ENCODE data around the gene ST6GALNAC6. TPM values are rescaled to one million over a fixed set of nuclear protein-coding genes. Genes with fewer than 3 reads are reported as not detected.
"Not testable (repeated sequence)": the region's sequence is repeated elsewhere in the genome, so short reads cannot be mapped to it uniquely, and the experiment has no call there.

ST6GALNAC6 gene
- total RNA-seq, 1 donor = 47.9 TPM

DNA sequence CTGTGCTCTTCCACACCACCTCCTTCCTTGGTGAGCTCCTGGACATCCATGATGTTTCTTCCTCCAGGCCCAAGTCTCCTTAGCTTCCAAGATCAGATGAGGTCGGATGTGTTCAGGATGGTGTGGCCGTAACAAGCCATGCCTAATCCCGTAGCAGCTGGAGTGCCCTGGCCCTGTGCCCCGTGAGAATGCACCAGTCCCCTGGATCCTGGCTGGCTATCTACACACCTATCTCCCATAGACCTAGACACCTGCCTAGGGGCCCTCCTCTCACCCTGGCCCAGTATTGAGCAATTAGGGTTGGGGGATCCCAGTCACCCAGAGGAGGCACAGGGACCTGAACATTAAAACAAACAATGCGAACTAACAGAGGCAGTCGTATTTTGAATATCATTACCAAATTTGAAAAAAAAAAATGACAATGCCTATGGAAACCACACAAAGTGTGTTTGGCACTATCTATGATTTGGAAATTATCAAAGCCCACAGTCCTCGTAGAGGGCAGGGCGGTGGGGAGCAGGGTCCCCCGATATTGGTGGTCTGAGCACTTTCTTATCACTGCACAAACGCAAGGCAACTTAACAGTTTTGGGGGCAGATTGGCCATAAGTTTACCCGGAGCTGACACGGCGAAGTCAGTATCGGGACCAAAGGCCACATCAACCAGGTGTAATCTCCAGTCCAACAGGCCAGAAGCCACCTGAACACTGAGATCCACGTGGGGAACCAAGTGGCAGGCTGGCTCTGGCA is 58.1 kb downstream of the ST6GALNAC6 start:
- DNase-seq (ENCODE audit: low read depth in 2 of 3, low spot score in 2 of 3) = no peak

DNA sequence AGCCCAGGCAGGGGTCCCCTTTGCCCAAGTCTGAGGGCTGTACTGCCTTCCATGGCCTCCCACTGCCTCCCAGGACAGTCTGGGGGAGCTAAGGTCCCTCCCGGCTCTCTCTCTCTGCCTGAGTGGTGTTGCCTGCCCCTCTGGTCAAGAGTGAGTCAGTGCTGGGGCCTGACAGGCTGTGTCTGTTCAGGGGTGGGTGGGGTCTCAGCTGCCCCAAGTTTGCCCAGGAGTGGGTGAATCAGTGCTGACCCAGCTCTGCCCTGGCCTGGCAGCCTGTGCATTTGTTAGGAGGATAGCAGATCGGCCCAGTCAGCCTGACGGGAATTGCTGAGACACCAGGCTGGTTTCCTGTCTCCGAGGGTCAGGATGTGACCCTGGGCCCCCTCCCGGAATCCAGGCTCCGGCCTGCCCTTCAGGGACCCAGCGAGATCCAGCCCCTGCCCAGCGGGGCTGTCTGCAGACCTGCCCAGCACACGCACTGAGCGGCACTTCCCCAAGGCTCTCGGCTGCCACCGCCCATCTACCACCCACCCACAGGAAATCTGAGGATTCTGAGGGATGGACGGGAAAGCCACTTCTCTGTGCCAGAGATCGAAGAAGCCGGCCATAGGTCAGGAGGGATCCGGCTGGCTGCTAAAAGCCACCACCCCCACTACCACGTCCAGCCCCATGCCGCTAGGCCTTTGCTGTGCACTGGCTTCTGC is 60.9 kb downstream of the ST6GALNAC6 start:
- DNase-seq (ENCODE audit: low read depth in 2 of 3, low spot score in 2 of 3) = no peak

DNA sequence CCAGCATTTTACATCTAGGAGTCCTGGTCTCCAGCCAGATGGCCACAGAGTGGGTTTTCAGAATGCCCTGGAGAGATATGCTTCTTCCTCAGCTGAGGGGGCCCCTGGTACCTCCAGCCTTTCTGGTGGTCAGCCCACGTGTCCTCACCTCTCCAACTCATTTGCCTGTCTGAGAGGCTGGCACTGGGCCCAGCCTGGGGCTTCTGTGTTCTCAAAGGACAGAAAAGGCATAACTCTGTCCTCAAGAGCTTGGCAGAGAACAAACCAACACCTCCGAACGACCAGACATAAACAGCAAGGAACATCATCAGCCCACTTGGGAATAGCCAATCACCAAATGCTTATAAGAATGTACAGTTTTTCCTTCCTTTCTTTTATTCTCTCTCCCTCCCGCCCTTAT is 62.1 kb downstream of the ST6GALNAC6 start:
- DNase-seq (ENCODE audit: low read depth in 2 of 3, low spot score in 2 of 3) = peak in 2 of 3 donors; percentile 29 to 58

DNA sequence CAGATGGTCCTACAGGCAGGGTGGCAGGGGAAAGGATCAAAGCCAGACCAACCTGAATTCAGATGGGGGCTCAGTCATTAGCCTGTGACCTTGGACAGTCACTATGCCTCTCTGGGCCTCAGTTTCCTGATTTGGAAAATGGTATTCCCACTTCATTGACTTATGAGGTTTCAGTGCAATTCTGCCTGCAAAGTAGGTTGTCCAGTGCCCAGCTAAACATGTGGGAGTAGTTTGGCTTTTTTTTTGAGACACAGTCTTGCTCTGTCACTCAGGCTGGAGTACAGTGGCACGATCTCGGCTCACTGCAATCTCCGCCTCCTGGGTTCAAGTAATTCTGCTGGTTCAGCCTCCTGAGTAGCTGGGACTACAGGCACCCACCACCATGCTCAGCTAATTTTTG is 62.8 kb downstream of the ST6GALNAC6 start:
- not testable (repeated sequence) for DNase-seq (ENCODE audit: low read depth in 2 of 3, low spot score in 2 of 3)

DNA sequence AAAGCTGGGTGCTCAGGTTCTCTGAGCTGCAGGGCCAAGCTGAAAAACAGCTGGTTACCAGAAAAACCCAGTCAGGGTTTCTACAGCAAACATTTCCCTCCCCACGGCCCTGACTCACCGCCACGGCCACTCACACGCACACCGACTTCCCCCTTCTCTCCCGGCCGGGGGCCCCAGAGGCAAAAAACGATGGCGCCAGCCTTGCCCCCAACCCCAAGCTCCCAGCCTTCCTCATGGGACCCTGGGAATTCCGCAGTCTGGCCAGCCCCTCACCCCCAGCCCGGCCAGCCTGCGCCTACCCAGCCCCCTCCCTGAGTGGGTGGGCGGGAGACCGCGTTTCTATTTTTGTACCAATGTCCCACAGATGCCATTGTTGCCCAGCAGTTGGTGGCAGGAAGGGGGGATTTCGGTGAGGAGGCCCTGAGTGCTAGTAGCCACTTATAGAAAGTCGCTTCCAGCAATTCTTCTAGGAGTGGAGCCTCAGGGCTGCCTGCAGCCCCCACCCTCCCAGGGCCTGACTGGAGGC is 63.3 kb downstream of the ST6GALNAC6 start:
- DNase-seq (ENCODE audit: low read depth in 2 of 3, low spot score in 2 of 3) = peak in 2 of 3 donors; percentile 83 to 87

Small RNA genes within 50 kb of the gene (small RNA-seq; reads per million reads assigned to genes)
- gene MIR4672 = not detected
- gene RNA5SP296 = not detected

Other genes with a start within 250 kb of the ST6GALNAC6 start
- gene CFAP157, start 192.6 kb downstream of the ST6GALNAC6 start, total RNA-seq = 0.27 TPM
- 20.7 TPM for gene PTRH1, start 183.9 kb downstream of the ST6GALNAC6 start, total RNA-seq
- under 0.01 TPM for gene TTC16, start 183.5 kb downstream of the ST6GALNAC6 start, total RNA-seq
- gene TOR2A, start 164.3 kb downstream of the ST6GALNAC6 start, total RNA-seq = 15.9 TPM
- 79.7 TPM for gene SH2D3C, start 120.9 kb downstream of the ST6GALNAC6 start, total RNA-seq
- gene CDK9, start 113.6 kb downstream of the ST6GALNAC6 start, total RNA-seq = 208 TPM
- 212 TPM for gene FPGS, start 96.7 kb downstream of the ST6GALNAC6 start, total RNA-seq
- 17.5 TPM for gene ENG, start 44.9 kb downstream of the ST6GALNAC6 start, total RNA-seq
- gene AK1, start 21.9 kb downstream of the ST6GALNAC6 start, total RNA-seq = 0.27 TPM
- gene ST6GALNAC4, start 17.4 kb upstream of the ST6GALNAC6 start, total RNA-seq = 70.3 TPM
- 0.27 TPM for gene PIP5KL1, start 31.2 kb upstream of the ST6GALNAC6 start, total RNA-seq
- 17.2 TPM for gene DPM2, start 38.3 kb upstream of the ST6GALNAC6 start, total RNA-seq
- gene EEIG1, start 81.4 kb upstream of the ST6GALNAC6 start, total RNA-seq = 3.8 TPM
- gene NAIF1, start 167.7 kb upstream of the ST6GALNAC6 start, total RNA-seq = 14.0 TPM
- 14.8 TPM for gene SLC25A25, start 168.6 kb upstream of the ST6GALNAC6 start, total RNA-seq
- 54.4 TPM for gene PTGES2, start 228.1 kb upstream of the ST6GALNAC6 start, total RNA-seq
- gene LCN2, start 249.8 kb upstream of the ST6GALNAC6 start, total RNA-seq = 2.2 TPM

Measured in hematopoietic multipotent progenitor cell (in vitro differentiated cells).